ENCODE data around the gene CEBPB. TPM values are rescaled to one million over a fixed set of nuclear protein-coding genes. Genes with fewer than 3 reads are reported as not detected.
"Not testable (repeated sequence)": the region's sequence is repeated elsewhere in the genome, so short reads cannot be mapped to it uniquely, and the experiment has no call there.

Gene CEBPB
- 1 to 10 TPM; 4.0 to 8.5 (median 4.9) TPM for polyA plus RNA-seq (ENCODE audit: insufficient read length in 4 of 4)

- peak in 3 of 4 donors; percentile 72 to 79 (median 72) for DNase-seq (ENCODE audit: low read depth in 4 of 4, low spot score in 2 of 4)
These were observed at the start of gene CEBPB for GRCh38 chr20:50190251-50191064. Gene CEBPB (plus strand): TSS chr20:50190830. CDS start chr20:50191034, 204 bp downstream.

GRCh38 chr20:50141018-50141675, 49.5 kb upstream of the CEBPB start:
- DNase-seq (ENCODE audit: low read depth in 4 of 4, low spot score in 2 of 4), result no peak

GRCh38 chr20:50141811-50142561, 48.6 kb upstream of the CEBPB start:
- DNase-seq (ENCODE audit: low read depth in 4 of 4, low spot score in 2 of 4), result no peak

GRCh38 chr20:50142812-50143211, 47.8 kb upstream of the CEBPB start:
- no peak for DNase-seq (ENCODE audit: low read depth in 4 of 4, low spot score in 2 of 4)

- DNase-seq (ENCODE audit: low read depth in 4 of 4, low spot score in 2 of 4), result no peak
These were observed 46.3 kb upstream of the CEBPB start for GRCh38 chr20:50144362-50144761.

GRCh38 chr20:50145566-50145965, 45.1 kb upstream of the CEBPB start:
- no peak for DNase-seq (ENCODE audit: low read depth in 4 of 4, low spot score in 2 of 4)

GRCh38 chr20:50146214-50146613, 44.4 kb upstream of the CEBPB start:
- no peak for DNase-seq (ENCODE audit: low read depth in 4 of 4, low spot score in 2 of 4)

GRCh38 chr20:50146732-50147662, 43.6 kb upstream of the CEBPB start:
- DNase-seq (ENCODE audit: low read depth in 4 of 4, low spot score in 2 of 4), result no peak

- no peak for DNase-seq (ENCODE audit: low read depth in 4 of 4, low spot score in 2 of 4)
These were observed 41.0 kb upstream of the CEBPB start for GRCh38 chr20:50149481-50150254.

GRCh38 chr20:50151034-50151743, 39.4 kb upstream of the CEBPB start:
- DNase-seq (ENCODE audit: low read depth in 4 of 4, low spot score in 2 of 4), result no peak

GRCh38 chr20:50152394-50153152, 38.1 kb upstream of the CEBPB start:
- DNase-seq (ENCODE audit: low read depth in 4 of 4, low spot score in 2 of 4), result no peak

- DNase-seq (ENCODE audit: low read depth in 4 of 4, low spot score in 2 of 4), result no peak
These were observed 37.5 kb upstream of the CEBPB start for GRCh38 chr20:50153153-50153499.

GRCh38 chr20:50153500-50154377, 36.9 kb upstream of the CEBPB start, which contains the start of gene PEDS1:
Gene PEDS1 (minus strand): TSS chr20:50153723. CDS start chr20:50153637, 86 bp downstream.
- peak in 3 of 4 donors; percentile 74 to 84 (median 82) for DNase-seq (ENCODE audit: low read depth in 4 of 4, low spot score in 2 of 4)

GRCh38 chr20:50161494-50161893, 29.1 kb upstream of the CEBPB start:
- DNase-seq (ENCODE audit: low read depth in 4 of 4, low spot score in 2 of 4), result not testable (repeated sequence)

GRCh38 chr20:50163570-50164317, 26.9 kb upstream of the CEBPB start:
- no peak for DNase-seq (ENCODE audit: low read depth in 4 of 4, low spot score in 2 of 4)
